ENCODE results near the gene HSF2. TPM values are rescaled to one million over a fixed set of nuclear protein-coding genes. Genes with fewer than 3 reads are reported as not detected.

The HSF2 gene
- total RNA-seq, 4 donors from 2014 or later: 14.0 to 28.8 (median 20.1) TPM

GRCh38 chr6:122416825-122417224, 17.4 kb downstream of the HSF2 start:
- Histone ChIP-seq H3K27ac (no peak overlapping the region), H3K4me3 (replicated peaks in 1 of 3) (no peak overlapping the region), H3K36me3 (peaks cover 0 to 12% of the 10 kb centered on the region in 2 donors), H3K27me3 (no peaks in the 10 kb centered on the region), H3K4me1 (no peaks in the 10 kb centered on the region), H3K9me3 (no peaks in the 10 kb centered on the region)
- intact Hi-C loops (cut with DNase I): no loop called here
- DNase-seq: no peak
- 95 to 96% methylated on average over 1 of the region's 1 CpG for WGBS, 2 donors
- no peak for TF ChIP-seq POLR2A (IDR thresholded peaks at IDR 0.05)
- TF ChIP-seq, protein P1, sequence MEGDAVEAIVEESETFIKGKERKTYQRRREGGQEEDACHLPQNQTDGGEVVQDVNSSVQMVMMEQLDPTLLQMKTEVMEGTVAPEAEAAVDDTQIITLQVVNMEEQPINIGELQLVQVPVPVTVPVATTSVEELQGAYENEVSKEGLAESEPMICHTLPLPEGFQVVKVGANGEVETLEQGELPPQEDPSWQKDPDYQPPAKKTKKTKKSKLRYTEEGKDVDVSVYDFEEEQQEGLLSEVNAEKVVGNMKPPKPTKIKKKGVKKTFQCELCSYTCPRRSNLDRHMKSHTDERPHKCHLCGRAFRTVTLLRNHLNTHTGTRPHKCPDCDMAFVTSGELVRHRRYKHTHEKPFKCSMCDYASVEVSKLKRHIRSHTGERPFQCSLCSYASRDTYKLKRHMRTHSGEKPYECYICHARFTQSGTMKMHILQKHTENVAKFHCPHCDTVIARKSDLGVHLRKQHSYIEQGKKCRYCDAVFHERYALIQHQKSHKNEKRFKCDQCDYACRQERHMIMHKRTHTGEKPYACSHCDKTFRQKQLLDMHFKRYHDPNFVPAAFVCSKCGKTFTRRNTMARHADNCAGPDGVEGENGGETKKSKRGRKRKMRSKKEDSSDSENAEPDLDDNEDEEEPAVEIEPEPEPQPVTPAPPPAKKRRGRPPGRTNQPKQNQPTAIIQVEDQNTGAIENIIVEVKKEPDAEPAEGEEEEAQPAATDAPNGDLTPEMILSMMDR (IDR thresholded peaks at IDR 0.05): no peak

DNA sequence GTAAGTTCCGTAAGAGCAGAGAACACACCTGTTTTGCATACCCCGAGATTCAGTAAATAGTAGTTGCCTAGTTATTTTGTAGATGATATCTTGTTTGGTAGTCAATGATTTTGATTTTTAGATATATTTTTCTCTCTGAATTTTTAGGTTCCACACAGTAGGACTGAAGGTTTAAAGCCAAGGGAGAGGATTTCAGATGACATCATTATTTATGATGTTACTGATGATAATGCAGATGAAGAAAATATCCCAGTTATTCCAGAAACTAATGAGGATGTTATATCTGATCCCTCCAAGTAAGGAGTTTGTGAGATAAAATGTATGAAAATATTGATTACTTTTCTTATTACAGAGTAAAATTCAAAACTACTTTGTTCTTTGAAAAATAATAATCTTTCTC, 22.6 kb downstream of the HSF2 start:
- WGBS, 2 donors: 97 to 100% methylated on average over 2 of the region's 2 CpGs
- Histone ChIP-seq H3K9me3 (no peaks in the 10 kb centered on the region), H3K36me3 (peaks cover 0 to 18% of the 10 kb centered on the region in 2 donors), H3K27ac (no peak overlapping the region), H3K4me3 (replicated peaks in 1 of 3) (no peak overlapping the region), H3K27me3 (no peaks in the 10 kb centered on the region), H3K4me1 (no peaks in the 10 kb centered on the region)
- no peak for DNase-seq
- TF ChIP-seq, protein P1 (IDR thresholded peaks at IDR 0.05): no peak
- no peak for TF ChIP-seq POLR2A (IDR thresholded peaks at IDR 0.05)
- intact Hi-C loops (cut with DNase I): no loop called here

- TF ChIP-seq POLR2A (IDR thresholded peaks at IDR 0.05): no peak
- no peak overlapping the region for H3K4me3 ChIP-seq (replicated peaks in 1 of 3)
- H3K27me3 ChIP-seq: no peaks in the 10 kb centered on the region
- no peaks in the 10 kb centered on the region for H3K9me3 ChIP-seq
- 91 to 98% methylated on average over 1 of the region's 1 CpG for WGBS, 2 donors
- H3K27ac ChIP-seq: no peak overlapping the region
- no peaks in the 10 kb centered on the region for H3K4me1 ChIP-seq
- peaks cover 0 to 18% of the 10 kb centered on the region in 2 donors for H3K36me3 ChIP-seq
- no peak for DNase-seq
- intact Hi-C loops (cut with DNase I): no loop called here
These were observed 23.3 kb downstream of the HSF2 start for GRCh38 chr6:122422614-122423267.

GRCh38 chr6:122423734-122424133, 24.3 kb downstream of the HSF2 start:
- H3K36me3 ChIP-seq: peaks cover 0 to 18% of the 10 kb centered on the region in 2 donors

DNA sequence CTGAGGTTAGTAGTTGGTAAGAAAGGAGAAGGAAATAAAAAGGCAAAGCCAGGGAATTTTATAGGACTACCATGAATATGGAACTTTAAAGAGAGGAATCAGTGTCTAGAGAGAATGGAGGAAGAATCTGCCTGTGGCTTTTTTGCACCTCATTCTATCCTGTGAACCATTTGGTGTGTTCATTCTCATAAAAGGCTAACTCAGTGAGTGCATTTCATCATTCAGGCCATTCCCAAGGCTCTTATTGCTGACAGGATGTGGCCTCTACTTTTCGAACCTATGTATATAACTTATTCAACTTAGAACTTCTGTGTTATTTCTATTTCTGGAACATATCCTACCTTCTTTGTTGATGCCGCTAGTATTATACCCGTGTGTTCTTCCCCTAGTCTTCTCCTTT, 27.1 kb downstream of the HSF2 start:
- H3K4me3 ChIP-seq (replicated peaks in 1 of 3): no peak overlapping the region
- TF ChIP-seq, protein P1 (IDR thresholded peaks at IDR 0.05): no peak
- TF ChIP-seq POLR2A (IDR thresholded peaks at IDR 0.05): no peak
- no peak overlapping the region for H3K27ac ChIP-seq
- no peaks in the 10 kb centered on the region for H3K27me3 ChIP-seq
- 94 to 96% methylated on average over 3 of the region's 3 CpGs for WGBS, 2 donors
- intact Hi-C loops (cut with DNase I): no loop called here
- no peaks in the 10 kb centered on the region for H3K9me3 ChIP-seq
- no peak for DNase-seq
- H3K4me1 ChIP-seq: no peaks in the 10 kb centered on the region
- peaks cover 0 to 11% of the 10 kb centered on the region in 2 donors for H3K36me3 ChIP-seq

More at GRCh38 chr6:122423734-122424133, 24.3 kb downstream of the HSF2 start:
- no peak for TF ChIP-seq POLR2A (IDR thresholded peaks at IDR 0.05)
- TF ChIP-seq, protein P1 (IDR thresholded peaks at IDR 0.05): no peak
- Histone ChIP-seq H3K4me3 (replicated peaks in 1 of 3) (no peak overlapping the region), H3K27me3 (no peaks in the 10 kb centered on the region), H3K27ac (no peak overlapping the region), H3K4me1 (no peaks in the 10 kb centered on the region), H3K9me3 (no peaks in the 10 kb centered on the region)
- WGBS, 2 donors: 95 to 98% methylated on average over 1 of the region's 1 CpG
- intact Hi-C loops (cut with DNase I): no loop called here
- no peak for DNase-seq

All from thyroid gland (tissue), 4 donors.